Kidney (tissue), 14 donors: ENCODE measurements around the gene PATJ. TPM values are rescaled to one million over a fixed set of nuclear protein-coding genes. Genes with fewer than 3 reads are reported as not detected.

ENCODE experiments used
- DNase-seq, 5 donors: peaks; one replicate each; pipeline ENCODE4 v3.0.0-alpha.2; 2013 to 2020
- FAIRE-seq: peaks from 2 replicates; lab custom pipeline; 2012; peaks lifted over from hg19 to GRCh38; lab: Jason Lieb, UNC
- H3K27ac ChIP-seq, 2 donors: one replicate each; pipeline ENCODE4 v1.7.0; 2013; ENCODE audit warnings: low read depth in 2 of 2, low read length in 2 of 2, inconsistent platforms in 1 of 2
- H3K27me3 ChIP-seq: one replicate; pipeline ENCODE4 v1.7.1; 2013; ENCODE audit warnings: low read length, inconsistent platforms; ENCODE audit not compliant: control insufficient read depth, insufficient read depth
- H3K36me3 ChIP-seq, 3 donors: one replicate each; pipeline versions ENCODE4 v1.7.0 to v1.7.1; 2013; ENCODE audit warnings: low read length in 3 of 3, control low read depth in 1 of 3, inconsistent platforms in 1 of 3; ENCODE audit not compliant: insufficient read depth in 3 of 3, control insufficient read depth in 2 of 3
- H3K4me1 ChIP-seq, 3 donors: one replicate each; pipeline versions ENCODE4 v1.7.0 to v1.7.1; 2013; ENCODE audit warnings: low read length in 3 of 3, inconsistent platforms in 1 of 3, low read depth in 1 of 3; ENCODE audit not compliant: control insufficient read depth in 2 of 3, insufficient read depth in 2 of 3
- H3K4me3 ChIP-seq, 3 donors: one replicate each; pipeline versions ENCODE4 v1.7.0 to v1.8.1; 2013; ENCODE audit warnings: low read length in 3 of 3, control low read depth in 1 of 3, inconsistent platforms in 1 of 3
- H3K9ac ChIP-seq, 3 donors: one replicate each; pipeline versions ENCODE4 v1.7.0 to v1.7.1; 2013; ENCODE audit warnings: low read length in 3 of 3, control low read depth in 1 of 3, inconsistent platforms in 1 of 3
- H3K9me3 ChIP-seq, 3 donors: one replicate each; pipeline versions ENCODE4 v1.7.0 to v1.7.1; 2013; ENCODE audit warnings: low read length in 3 of 3, control low read depth in 1 of 3, inconsistent platforms in 1 of 3; ENCODE audit not compliant: control insufficient read depth in 2 of 3, insufficient read depth in 1 of 3
- intact Hi-C: fragments of 100-400 bp; cut with DNase I; formaldehyde crosslinking; loops from one replicate; pipeline ENCODE4 v1.11.1; 2022
- polyA plus RNA-seq: library from polyadenylated mRNA; stranded (reverse); fragments of 350-450 nt; fragmentation: Illumina TruSeq; extraction: RNeasy Lipid Tissue Mini Kit (QIAGEN cat#74804); gene quantifications from one replicate; pipeline ENCODE4 v1.2.3, GENCODE V29; 2014; ENCODE audit warnings: low read depth, low replicate concordance; ENCODE audit not compliant: insufficient read depth
- total RNA-seq: library from RNA; stranded (reverse); fragmentation: NEBNext Ultra II Directional; extraction: Animal tissue kit (Norgen Biotek cat#: 25700); gene quantifications from one replicate; pipeline ENCODE4 v1.2.1, GENCODE V29; 2021
- TF ChIP-seq, protein P1 (sequence below): IDR thresholded peaks from 3 replicates; pipeline ENCODE4 v1.5.1; 2012; ENCODE audit warnings: mild to moderate bottlenecking, moderate library complexity, borderline replicate concordance; ENCODE audit not compliant: insufficient read depth; ENCODE audit errors: extremely low read depth
- donor health status: control.
- donor health status: control.
- donor health status: control.
- donor health status: control.
- donor health status: control.
- donor health status: DM: yes; HTN: yes; CAD: no.
- donor health status: Normal renal cell carcinoma (clear cell type).

Gene PATJ
- total and polyA plus RNA-seq, 2 donors from 2014 or later, result 44.0 to 98.0 TPM

DNA sequence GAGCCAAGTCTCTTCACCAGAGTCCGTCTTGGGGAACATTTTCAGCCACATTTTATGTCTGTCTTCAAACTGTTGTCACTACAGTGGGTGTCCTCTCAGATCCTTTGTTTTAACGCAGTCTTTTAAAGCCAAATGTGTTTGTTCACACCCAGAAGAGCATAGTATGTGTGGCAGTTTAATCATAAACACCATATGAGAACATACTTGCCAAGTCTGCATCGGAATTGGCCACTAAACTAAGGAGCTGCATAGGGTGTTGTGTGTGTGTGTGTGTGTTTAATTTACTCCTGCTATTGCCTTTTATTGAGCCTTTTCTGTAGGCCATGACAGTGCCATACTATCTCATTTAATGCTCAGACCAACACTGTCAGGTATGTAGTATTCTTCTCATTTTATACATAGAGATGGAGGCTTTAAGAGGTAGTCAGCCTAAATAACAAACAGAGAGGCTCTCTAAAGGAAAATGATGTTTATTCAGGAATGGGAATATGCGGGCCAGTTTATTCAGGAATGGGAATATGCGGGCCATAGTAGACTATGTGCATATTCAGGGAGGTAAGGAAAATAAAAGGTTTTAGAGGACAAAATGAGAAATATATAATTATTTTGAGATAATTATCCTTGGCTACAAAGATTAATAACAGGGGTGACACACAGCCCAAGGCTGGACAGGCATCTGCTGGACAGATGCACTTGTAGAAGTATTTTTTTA lies 384.5 kb downstream of the PATJ start:
- TF ChIP-seq, protein P1, sequence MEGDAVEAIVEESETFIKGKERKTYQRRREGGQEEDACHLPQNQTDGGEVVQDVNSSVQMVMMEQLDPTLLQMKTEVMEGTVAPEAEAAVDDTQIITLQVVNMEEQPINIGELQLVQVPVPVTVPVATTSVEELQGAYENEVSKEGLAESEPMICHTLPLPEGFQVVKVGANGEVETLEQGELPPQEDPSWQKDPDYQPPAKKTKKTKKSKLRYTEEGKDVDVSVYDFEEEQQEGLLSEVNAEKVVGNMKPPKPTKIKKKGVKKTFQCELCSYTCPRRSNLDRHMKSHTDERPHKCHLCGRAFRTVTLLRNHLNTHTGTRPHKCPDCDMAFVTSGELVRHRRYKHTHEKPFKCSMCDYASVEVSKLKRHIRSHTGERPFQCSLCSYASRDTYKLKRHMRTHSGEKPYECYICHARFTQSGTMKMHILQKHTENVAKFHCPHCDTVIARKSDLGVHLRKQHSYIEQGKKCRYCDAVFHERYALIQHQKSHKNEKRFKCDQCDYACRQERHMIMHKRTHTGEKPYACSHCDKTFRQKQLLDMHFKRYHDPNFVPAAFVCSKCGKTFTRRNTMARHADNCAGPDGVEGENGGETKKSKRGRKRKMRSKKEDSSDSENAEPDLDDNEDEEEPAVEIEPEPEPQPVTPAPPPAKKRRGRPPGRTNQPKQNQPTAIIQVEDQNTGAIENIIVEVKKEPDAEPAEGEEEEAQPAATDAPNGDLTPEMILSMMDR, result no peak
- Histone ChIP-seq H3K4me3 (no peak overlapping the region), H3K4me1 (no peaks in the 10 kb centered on the region), H3K9ac (no peak overlapping the region), H3K27ac (no peak overlapping the region), H3K27me3 (no peaks in the 10 kb centered on the region), H3K9me3 (no peaks in the 10 kb centered on the region), H3K36me3 (peaks cover 0 to 18% (median 13%) of the 10 kb centered on the region in 3 donors)
- intact Hi-C loops, result loop anchor here (5.0 kb wide), 1 partner anchor 39 kb away; no protein-coding TSS in a partner anchor
- DNase-seq, result no peak
- no peak for FAIRE-seq

DNA sequence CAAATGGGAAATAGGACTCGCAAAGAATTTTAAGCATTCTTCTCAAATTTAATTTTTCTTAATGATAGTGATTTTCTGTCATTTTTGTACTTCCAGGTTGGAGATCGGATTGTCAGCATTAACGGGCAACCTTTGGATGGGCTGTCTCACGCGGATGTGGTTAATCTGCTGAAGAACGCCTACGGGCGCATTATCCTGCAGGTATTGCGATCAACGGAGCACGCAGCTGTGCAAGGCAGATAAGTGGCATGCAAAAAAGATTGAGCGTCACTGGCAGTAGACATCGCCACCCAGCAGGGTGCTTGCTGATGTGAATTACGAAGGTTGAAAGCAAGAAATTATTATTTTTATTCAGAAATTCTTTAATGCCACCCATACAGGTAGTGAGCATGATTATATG lies 386.5 kb downstream of the PATJ start:
- Histone ChIP-seq H3K36me3 (peaks cover 0 to 18% (median 13%) of the 10 kb centered on the region in 3 donors), H3K9me3 (no peaks in the 10 kb centered on the region), H3K4me1 (no peaks in the 10 kb centered on the region), H3K27me3 (no peaks in the 10 kb centered on the region), H3K4me3 (no peak overlapping the region), H3K9ac (no peak overlapping the region), H3K27ac (no peak overlapping the region)
- no peak for FAIRE-seq
- DNase-seq, result no peak
- intact Hi-C loops, result loop anchor here (5.0 kb wide), 1 partner anchor 41 kb away; no protein-coding TSS in a partner anchor
- TF ChIP-seq, protein P1, result no peak

DNA sequence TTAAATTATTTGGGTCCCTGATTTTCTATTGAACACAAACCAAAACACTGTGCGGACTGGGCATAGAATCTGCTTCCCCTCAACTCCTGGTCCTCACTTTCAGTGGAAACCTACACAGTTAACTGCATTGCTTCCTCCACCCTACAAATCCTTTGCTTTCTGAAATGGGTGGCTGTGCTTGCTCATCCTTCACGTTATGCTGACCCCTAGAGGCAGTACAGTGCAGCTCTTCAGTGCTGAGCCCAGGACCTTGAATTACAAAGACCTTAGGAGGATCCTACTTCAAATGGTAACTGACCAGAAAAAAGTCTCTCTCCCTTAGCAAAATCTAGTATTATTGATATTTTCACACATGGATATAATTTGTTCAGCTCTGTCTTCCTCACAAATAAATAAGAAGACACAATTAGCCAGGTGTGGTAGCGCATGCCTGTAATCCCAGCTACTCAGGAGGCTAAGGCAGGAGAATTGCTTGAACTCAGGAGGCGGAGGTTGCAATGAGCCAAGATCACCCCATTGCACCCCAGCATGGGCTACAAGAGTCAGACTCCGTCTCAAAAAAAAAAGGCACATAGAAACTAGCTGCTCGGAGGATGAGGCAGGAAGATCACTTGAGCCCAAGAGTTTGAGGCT lies 388.9 kb downstream of the PATJ start:
- Histone ChIP-seq H3K27me3 (no peaks in the 10 kb centered on the region), H3K27ac (no peak overlapping the region), H3K9ac (no peak overlapping the region), H3K4me1 (no peaks in the 10 kb centered on the region), H3K9me3 (no peaks in the 10 kb centered on the region), H3K36me3 (peaks cover 0 to 20% (median 13%) of the 10 kb centered on the region in 3 donors), H3K4me3 (no peak overlapping the region)
- FAIRE-seq, result no peak
- DNase-seq, result peak in 4 of 5 donors; percentile 48 to 78 (median 66)
- TF ChIP-seq, protein P1, result peak; percentile 64
- intact Hi-C loops, result no loop called here
